Stomach smooth muscle (tissue), 2 donors: ENCODE measurements around the gene FHIT.

Experiments
- H3K27ac ChIP-seq: one replicate; pipeline ENCODE4 v1.7.0; 2013; ENCODE audit warnings: mild to moderate bottlenecking, low read length, inconsistent platforms
- H3K27me3 ChIP-seq, 2 donors: one replicate each; pipeline ENCODE4 v1.7.0; 2013; ENCODE audit warnings: low read length in 2 of 2; ENCODE audit not compliant: insufficient read depth in 2 of 2, control insufficient read depth in 1 of 2
- H3K36me3 ChIP-seq, 2 donors: one replicate each; pipeline ENCODE4 v1.7.0; 2013; ENCODE audit warnings: low read length in 2 of 2; ENCODE audit not compliant: control insufficient read depth in 2 of 2, insufficient read depth in 2 of 2
- H3K4me1 ChIP-seq: one replicate; pipeline ENCODE4 v1.7.0; 2013; ENCODE audit warnings: low read length; ENCODE audit not compliant: control insufficient read depth, insufficient read depth
- H3K4me3 ChIP-seq, 2 donors: one replicate each; pipeline ENCODE4 v1.7.0; 2013; ENCODE audit warnings: low read length in 2 of 2
- H3K9ac ChIP-seq, 2 donors: one replicate each; pipeline ENCODE4 v1.7.0; 2013; ENCODE audit warnings: low read length in 2 of 2, mild to moderate bottlenecking in 1 of 2
- H3K9me3 ChIP-seq, 2 donors: one replicate each; pipeline ENCODE4 v1.7.0; 2013; ENCODE audit warnings: low read length in 2 of 2; ENCODE audit not compliant: control insufficient read depth in 2 of 2
- donor health status: healthy.
- donor health status: Pancreatic carcinoma.

Gene FHIT

GRCh38 chr3:61152071-61152470, 99.2 kb downstream of the FHIT start:
- H3K9me3 ChIP-seq = no peaks in the 10 kb centered on the region
- no peaks in the 10 kb centered on the region for H3K4me1 ChIP-seq
- no peaks in the 10 kb centered on the region for H3K27me3 ChIP-seq
- H3K4me3 ChIP-seq = no peak overlapping the region
- H3K36me3 ChIP-seq = no peaks in the 10 kb centered on the region
- H3K9ac ChIP-seq = no peak overlapping the region
- no peak overlapping the region for H3K27ac ChIP-seq

- no peak overlapping the region for H3K9ac ChIP-seq
- H3K4me3 ChIP-seq = no peak overlapping the region
- no peaks in the 10 kb centered on the region for H3K27me3 ChIP-seq
- no peaks in the 10 kb centered on the region for H3K4me1 ChIP-seq
- no peaks in the 10 kb centered on the region for H3K9me3 ChIP-seq
- no peak overlapping the region for H3K27ac ChIP-seq
- no peaks in the 10 kb centered on the region for H3K36me3 ChIP-seq
These were observed 102.0 kb downstream of the FHIT start for GRCh38 chr3:61149236-61149635.

- H3K9ac ChIP-seq = no peak overlapping the region
- H3K4me1 ChIP-seq = no peaks in the 10 kb centered on the region
- no peaks in the 10 kb centered on the region for H3K36me3 ChIP-seq
- no peaks in the 10 kb centered on the region for H3K27me3 ChIP-seq
- H3K27ac ChIP-seq = no peak overlapping the region
- H3K9me3 ChIP-seq = no peaks in the 10 kb centered on the region
- H3K4me3 ChIP-seq = no peak overlapping the region
These were observed 105.0 kb downstream of the FHIT start for GRCh38 chr3:61146010-61146890.

DNA sequence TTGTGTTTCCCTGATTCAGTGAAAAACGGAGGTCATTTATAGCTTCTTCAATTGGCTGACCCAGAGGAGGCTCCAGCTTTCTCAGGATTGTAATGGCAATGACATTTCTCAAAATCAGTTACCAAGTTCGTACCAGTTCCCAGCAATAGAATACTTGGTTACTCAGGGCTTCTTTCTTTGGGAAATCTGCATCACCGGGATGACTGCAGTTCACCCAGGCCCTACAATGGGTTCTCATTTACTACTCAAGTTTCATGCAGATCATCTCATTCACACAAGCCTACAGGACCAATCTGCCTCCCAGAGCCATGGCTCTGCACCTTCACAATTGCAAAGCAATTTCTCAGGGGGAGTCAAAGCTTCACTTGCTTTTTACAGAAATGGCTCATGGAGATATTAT, 109.6 kb downstream of the FHIT start:
- Histone ChIP-seq H3K9me3 (no peaks in the 10 kb centered on the region), H3K4me1 (no peaks in the 10 kb centered on the region), H3K27ac (no peak overlapping the region), H3K27me3 (no peaks in the 10 kb centered on the region), H3K36me3 (no peaks in the 10 kb centered on the region), H3K9ac (no peak overlapping the region), H3K4me3 (no peak overlapping the region)

GRCh38 chr3:61141227-61141626, 110.0 kb downstream of the FHIT start:
- no peaks in the 10 kb centered on the region for H3K4me1 ChIP-seq
- H3K9ac ChIP-seq = no peak overlapping the region
- no peak overlapping the region for H3K27ac ChIP-seq
- no peaks in the 10 kb centered on the region for H3K27me3 ChIP-seq
- no peaks in the 10 kb centered on the region for H3K9me3 ChIP-seq
- H3K36me3 ChIP-seq = no peaks in the 10 kb centered on the region
- no peak overlapping the region for H3K4me3 ChIP-seq

GRCh38 chr3:61139686-61140085, 111.6 kb downstream of the FHIT start:
- H3K27ac ChIP-seq = no peak overlapping the region
- no peak overlapping the region for H3K4me3 ChIP-seq
- no peaks in the 10 kb centered on the region for H3K36me3 ChIP-seq
- H3K4me1 ChIP-seq = no peaks in the 10 kb centered on the region
- no peak overlapping the region for H3K9ac ChIP-seq
- H3K9me3 ChIP-seq = no peaks in the 10 kb centered on the region
- no peaks in the 10 kb centered on the region for H3K27me3 ChIP-seq

GRCh38 chr3:61138401-61138800, 112.9 kb downstream of the FHIT start:
- Histone ChIP-seq H3K9ac (no peak overlapping the region), H3K9me3 (no peaks in the 10 kb centered on the region), H3K36me3 (no peaks in the 10 kb centered on the region), H3K4me1 (no peaks in the 10 kb centered on the region), H3K4me3 (no peak overlapping the region), H3K27ac (no peak overlapping the region), H3K27me3 (no peaks in the 10 kb centered on the region)

GRCh38 chr3:61136191-61136590, 115.1 kb downstream of the FHIT start:
- H3K9ac ChIP-seq = no peak overlapping the region
- no peak overlapping the region for H3K27ac ChIP-seq
- no peaks in the 10 kb centered on the region for H3K36me3 ChIP-seq
- no peak overlapping the region for H3K4me3 ChIP-seq
- no peaks in the 10 kb centered on the region for H3K27me3 ChIP-seq
- H3K9me3 ChIP-seq = no peaks in the 10 kb centered on the region
- no peaks in the 10 kb centered on the region for H3K4me1 ChIP-seq

GRCh38 chr3:61134532-61134931, 116.7 kb downstream of the FHIT start:
- Histone ChIP-seq H3K9me3 (no peaks in the 10 kb centered on the region), H3K4me3 (no peak overlapping the region), H3K4me1 (no peaks in the 10 kb centered on the region), H3K9ac (no peak overlapping the region), H3K27ac (no peak overlapping the region), H3K27me3 (no peaks in the 10 kb centered on the region), H3K36me3 (no peaks in the 10 kb centered on the region)

DNA sequence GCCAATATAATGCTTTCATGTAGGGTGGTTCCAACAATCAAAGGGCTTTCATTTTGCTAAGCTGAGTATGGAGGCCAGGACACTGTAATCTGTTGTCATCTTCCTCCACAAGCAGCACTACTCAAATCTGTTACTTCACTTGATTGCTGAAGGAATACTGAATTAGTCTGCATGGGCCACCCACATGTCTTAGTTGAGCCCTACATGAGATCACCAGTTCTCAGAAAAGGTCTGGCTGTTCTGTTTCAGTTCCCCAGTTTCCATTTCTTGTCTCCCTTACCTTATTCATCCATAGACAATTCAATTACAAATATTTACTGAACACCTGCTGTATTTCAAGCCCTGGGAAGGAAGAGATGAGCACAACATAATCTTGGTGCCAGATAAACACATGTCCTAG, 119.2 kb downstream of the FHIT start:
- Histone ChIP-seq H3K9ac (no peak overlapping the region), H3K36me3 (no peaks in the 10 kb centered on the region), H3K9me3 (no peaks in the 10 kb centered on the region), H3K27me3 (no peaks in the 10 kb centered on the region), H3K4me1 (no peaks in the 10 kb centered on the region), H3K27ac (no peak overlapping the region), H3K4me3 (no peak overlapping the region)

GRCh38 chr3:61118830-61119229, 132.4 kb downstream of the FHIT start:
- Histone ChIP-seq H3K9ac (no peak overlapping the region), H3K27ac (no peak overlapping the region), H3K27me3 (no peaks in the 10 kb centered on the region), H3K9me3 (peaks cover 0 to 3% of the 10 kb centered on the region in 2 donors), H3K4me1 (no peaks in the 10 kb centered on the region), H3K4me3 (no peak overlapping the region), H3K36me3 (no peaks in the 10 kb centered on the region)
